GM12878 (cell line): Measurements from ENCODE around the gene RAI14.

Experiments used
- ATF3 ChIP-seq: IDR thresholded peaks from 2 replicates; pipeline ENCODE4 v1.6.1; 2011; ENCODE audit warnings: low read depth, mild to moderate bottlenecking, low read length, moderate library complexity, borderline replicate concordance; ENCODE audit errors: extremely low read depth
- BHLHE40 ChIP-seq, 2 experiments: fragments of 450-650 bp in 1 of 2; IDR thresholded peaks; 2 replicates each; pipeline ENCODE4 v1.6.1; 2011 to 2017; ENCODE audit warnings: low read depth in 2 of 2, borderline replicate concordance in 1 of 2, improper control_type of control experiment in 1 of 2, low read length in 1 of 2, mild to moderate bottlenecking in 1 of 2
- CHD1 ChIP-seq: IDR thresholded peaks from 2 replicates; pipeline ENCODE4 v1.6.1; 2012; ENCODE audit warnings: low read depth, low read length, improper control_type of control experiment
- CTCF ChIP-seq, 3 experiments: IDR thresholded peaks in 2 of 3; conservative IDR thresholded peaks in 1 of 3; 2 replicates each; pipeline ENCODE4 v1.5.1; 2011; ENCODE audit warnings: low read depth in 3 of 3, low read length in 3 of 3, mild to moderate bottlenecking in 3 of 3, control low read depth in 2 of 3, moderate library complexity in 2 of 3, inconsistent platforms in 1 of 3, mixed read lengths in 1 of 3; ENCODE audit not compliant: control insufficient read depth in 2 of 3, insufficient read depth in 1 of 3; ENCODE audit errors: extremely low read depth in 1 of 3
- FOXM1 ChIP-seq: IDR thresholded peaks from 2 replicates; pipeline ENCODE4 v1.6.1; 2012; ENCODE audit warnings: low read depth, mild to moderate bottlenecking, inconsistent platforms, low read length, moderate library complexity
- HCFC1 ChIP-seq: fragments of 150-350 bp; IDR thresholded peaks from 2 replicates; pipeline ENCODE4 v1.6.1; 2014; ENCODE audit warnings: low read length
- JUND ChIP-seq: IDR thresholded peaks from 2 replicates; pipeline ENCODE4 v1.6.1; 2012; ENCODE audit warnings: low read depth, mild to moderate bottlenecking, low read length, improper control_type of control experiment, moderate library complexity
- MXI1 ChIP-seq: fragments of 150-350 bp; IDR thresholded peaks from 2 replicates; pipeline ENCODE4 v1.6.1; 2011; ENCODE audit warnings: low read depth, mild to moderate bottlenecking, inconsistent platforms, low read length, improper control_type of control experiment
- POLR2A ChIP-seq: IDR thresholded peaks from 2 replicates; pipeline ENCODE4 v1.6.1; 2011; ENCODE audit warnings: low read depth, mild to moderate bottlenecking, low read length
- POLR2AphosphoS5 ChIP-seq: IDR thresholded peaks from 2 replicates; pipeline ENCODE4 v1.6.1; 2011; ENCODE audit warnings: mild to moderate bottlenecking, low read length, inconsistent platforms
- RAD21 ChIP-seq: IDR thresholded peaks from 2 replicates; pipeline ENCODE4 v1.6.1; 2011; ENCODE audit warnings: mild to moderate bottlenecking, low read depth, low read length, moderate library complexity; ENCODE audit not compliant: insufficient read depth
- SMC3 ChIP-seq: IDR thresholded peaks from 2 replicates; pipeline ENCODE4 v1.6.1; 2011; ENCODE audit warnings: low read length, improper control_type of control experiment, borderline replicate concordance
- TF ChIP-seq, protein P1 (sequence below): IDR thresholded peaks from 2 replicates; pipeline ENCODE4 v1.6.1; 2012; ENCODE audit warnings: low read depth, low read length, improper control_type of control experiment
- TF ChIP-seq, protein P2 (sequence below): IDR thresholded peaks from 2 replicates; pipeline ENCODE4 v1.6.1; 2012; ENCODE audit warnings: low read depth, low read length, improper control_type of control experiment

- TF ChIP-seq POLR2AphosphoS5 (no peak), MXI1 (no peak), FOXM1 (no peak), SMC3 (no peak), CTCF (IDR thresholded peaks at IDR 0.05 in 2 of 3, conservative IDR thresholded peaks at IDR 0.05 in 1 of 3; ENCODE audit: control insufficient read depth in 2 of 3, extremely low read depth in 1 of 3, insufficient read depth in 1 of 3, low read depth in 3 of 3, low read length in 3 of 3) (no peak), ATF3 (no peak), JUND (no peak), POLR2A (no peak), BHLHE40 (IDR thresholded peaks at IDR 0.05; ENCODE audit: borderline replicate concordance in 1 of 2, low read depth in 2 of 2, low read length in 1 of 2) (no peak), HCFC1 (no peak), CHD1 (no peak), RAD21 (no peak)
- TF ChIP-seq, protein P1, sequence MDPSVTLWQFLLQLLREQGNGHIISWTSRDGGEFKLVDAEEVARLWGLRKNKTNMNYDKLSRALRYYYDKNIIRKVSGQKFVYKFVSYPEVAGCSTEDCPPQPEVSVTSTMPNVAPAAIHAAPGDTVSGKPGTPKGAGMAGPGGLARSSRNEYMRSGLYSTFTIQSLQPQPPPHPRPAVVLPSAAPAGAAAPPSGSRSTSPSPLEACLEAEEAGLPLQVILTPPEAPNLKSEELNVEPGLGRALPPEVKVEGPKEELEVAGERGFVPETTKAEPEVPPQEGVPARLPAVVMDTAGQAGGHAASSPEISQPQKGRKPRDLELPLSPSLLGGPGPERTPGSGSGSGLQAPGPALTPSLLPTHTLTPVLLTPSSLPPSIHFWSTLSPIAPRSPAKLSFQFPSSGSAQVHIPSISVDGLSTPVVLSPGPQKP, result no peak
- TF ChIP-seq, protein P2, sequence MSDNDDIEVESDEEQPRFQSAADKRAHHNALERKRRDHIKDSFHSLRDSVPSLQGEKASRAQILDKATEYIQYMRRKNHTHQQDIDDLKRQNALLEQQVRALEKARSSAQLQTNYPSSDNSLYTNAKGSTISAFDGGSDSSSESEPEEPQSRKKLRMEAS, result no peak
Observed at GRCh38 chr5:34625246-34625645, 30.9 kb upstream of the RAI14 start.
